GM18873 (cell line): Measurements from ENCODE around the gene CHURC1.
A peak's percentile ranks its signal among the peaks of the same experiment; 100 is the strongest.

ENCODE experiments used
- ATAC-seq: cut with Tn5 transposase; IDR thresholded peaks from one replicate; pipeline ENCODE4 v1.9.1; 2021; ENCODE audit warnings: mild to moderate bottlenecking, moderate library complexity, moderate number of reproducible peaks; ENCODE audit not compliant: unreplicated experiment, low FRiP score

Gene CHURC1

GRCh38 chr14:64914237-64915028, at the start of gene CHURC1:
CHURC1 (plus strand) TSS chr14:64914455; CDS start chr14:64914496, 41 bp downstream.
- ATAC-seq = peak; percentile 95

GRCh38 chr14:64865109-64865508, 49.1 kb upstream of the CHURC1 start:
- no peak for ATAC-seq

DNA sequence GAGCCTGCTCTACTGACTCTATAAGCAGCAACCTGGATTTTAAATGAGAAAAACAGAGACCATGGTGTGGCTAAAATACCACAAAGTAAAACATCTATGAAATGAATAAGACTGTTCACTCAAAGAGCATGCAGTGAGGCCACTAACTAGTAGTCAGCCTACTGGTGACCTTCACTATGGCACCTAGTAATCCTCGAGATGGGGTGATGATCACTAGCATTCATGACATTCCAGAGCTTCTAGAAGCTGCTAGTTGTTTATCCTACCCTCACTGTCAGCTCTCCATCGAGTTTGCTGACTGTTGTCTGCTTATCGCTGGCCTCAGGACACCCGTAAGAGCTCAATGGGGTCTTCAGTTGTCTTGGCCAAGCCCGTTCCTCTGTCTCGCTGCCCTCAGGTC, 48.3 kb upstream of the CHURC1 start:
- ATAC-seq = no peak

- no peak for ATAC-seq
These were observed 47.1 kb upstream of the CHURC1 start for GRCh38 chr14:64867182-64867581.

- ATAC-seq = no peak
These were observed 45.9 kb upstream of the CHURC1 start for GRCh38 chr14:64868379-64868778.

DNA sequence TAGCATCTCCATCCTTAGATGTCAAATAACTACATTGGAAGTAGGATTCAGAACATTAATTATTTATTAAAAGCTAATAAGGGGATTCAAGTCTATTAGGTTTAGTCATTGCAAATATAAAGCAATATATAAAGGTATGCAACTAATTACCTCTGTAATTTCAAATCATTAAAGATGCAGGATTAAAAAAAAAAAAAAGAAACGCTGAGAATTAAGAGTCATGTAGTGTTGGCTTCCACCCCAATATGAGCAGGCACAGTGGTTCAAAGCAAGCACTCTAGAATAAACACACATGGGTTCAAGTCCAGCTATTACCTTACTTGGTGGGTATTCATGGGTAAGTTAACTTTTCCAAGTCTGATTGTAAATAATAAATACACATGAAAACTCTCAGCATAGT, 45.4 kb upstream of the CHURC1 start:
- ATAC-seq = no peak

DNA sequence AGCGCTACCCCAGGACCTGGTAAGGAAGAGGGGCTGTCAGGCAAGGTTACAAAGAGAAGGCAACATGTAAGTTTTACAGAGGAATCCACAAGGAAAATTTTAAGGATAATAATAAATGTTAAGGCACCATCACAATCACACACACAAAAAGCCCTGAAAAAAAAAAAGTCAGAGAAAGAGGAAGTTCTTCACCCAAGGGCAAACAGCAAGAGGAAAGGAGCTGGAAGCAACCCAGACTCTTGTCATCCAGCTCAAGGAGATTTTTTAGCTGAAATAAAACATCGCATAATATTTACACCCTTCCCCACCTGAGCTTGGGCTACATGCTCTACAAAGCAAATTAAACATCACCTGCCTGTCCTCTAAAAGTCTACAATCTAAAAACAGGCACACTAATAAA, 44.1 kb upstream of the CHURC1 start:
- no peak for ATAC-seq

DNA sequence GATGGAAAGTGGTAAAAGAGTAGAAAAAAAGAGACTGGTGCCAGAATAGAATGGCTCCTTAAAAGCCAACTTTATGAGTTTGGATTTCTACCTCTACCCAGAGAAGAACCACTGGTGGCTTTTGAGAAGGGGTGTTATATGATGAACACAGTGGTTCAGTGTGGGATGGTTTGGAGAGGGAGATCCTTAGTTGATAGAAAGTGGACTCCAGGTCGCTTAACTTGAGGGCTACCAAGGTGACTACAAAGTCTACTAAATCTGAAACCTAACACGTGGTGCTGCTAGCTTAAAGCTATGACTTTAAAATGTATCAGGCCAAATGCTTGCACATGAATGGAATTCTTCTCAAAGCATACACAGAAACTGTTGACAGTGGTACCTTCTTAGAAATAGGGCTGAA, 42.9 kb upstream of the CHURC1 start:
- no peak for ATAC-seq

DNA sequence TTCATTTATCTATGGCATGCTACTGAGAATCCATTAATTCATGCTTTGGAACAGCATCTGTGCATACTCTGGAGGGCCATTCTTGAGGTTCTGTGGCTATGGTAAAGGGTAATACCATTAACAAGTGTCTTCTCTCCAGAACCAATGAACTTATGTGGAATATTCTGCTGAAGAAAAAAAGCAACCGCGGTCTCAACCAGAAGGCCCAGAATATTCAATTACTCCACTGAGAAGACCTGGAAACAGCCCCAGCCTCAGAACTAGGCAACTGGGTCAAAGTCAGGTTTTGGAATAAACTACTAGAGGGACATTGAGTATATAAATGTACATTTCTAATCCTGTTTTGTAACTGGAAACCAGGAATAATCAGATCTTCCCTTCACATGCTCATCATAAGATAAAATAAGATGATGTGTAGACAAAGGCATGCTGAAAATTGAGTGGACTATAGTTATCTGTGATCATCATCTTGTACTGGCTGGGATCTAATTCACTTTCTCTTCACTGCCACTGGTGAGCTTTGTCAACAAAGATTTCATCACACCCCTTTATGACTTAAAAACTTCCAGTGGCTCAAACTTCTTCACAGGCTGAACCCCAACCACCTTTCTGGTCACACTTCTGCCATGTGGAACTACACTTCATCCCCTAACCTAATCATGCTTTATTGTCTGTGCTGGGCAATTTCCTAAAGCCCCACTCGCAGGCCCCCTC, 40.6 kb upstream of the CHURC1 start:
- ATAC-seq = no peak

GRCh38 chr14:64875350-64875749, 38.9 kb upstream of the CHURC1 start:
- no peak for ATAC-seq

- no peak for ATAC-seq
These were observed 36.4 kb upstream of the CHURC1 start for GRCh38 chr14:64877846-64878245.

DNA sequence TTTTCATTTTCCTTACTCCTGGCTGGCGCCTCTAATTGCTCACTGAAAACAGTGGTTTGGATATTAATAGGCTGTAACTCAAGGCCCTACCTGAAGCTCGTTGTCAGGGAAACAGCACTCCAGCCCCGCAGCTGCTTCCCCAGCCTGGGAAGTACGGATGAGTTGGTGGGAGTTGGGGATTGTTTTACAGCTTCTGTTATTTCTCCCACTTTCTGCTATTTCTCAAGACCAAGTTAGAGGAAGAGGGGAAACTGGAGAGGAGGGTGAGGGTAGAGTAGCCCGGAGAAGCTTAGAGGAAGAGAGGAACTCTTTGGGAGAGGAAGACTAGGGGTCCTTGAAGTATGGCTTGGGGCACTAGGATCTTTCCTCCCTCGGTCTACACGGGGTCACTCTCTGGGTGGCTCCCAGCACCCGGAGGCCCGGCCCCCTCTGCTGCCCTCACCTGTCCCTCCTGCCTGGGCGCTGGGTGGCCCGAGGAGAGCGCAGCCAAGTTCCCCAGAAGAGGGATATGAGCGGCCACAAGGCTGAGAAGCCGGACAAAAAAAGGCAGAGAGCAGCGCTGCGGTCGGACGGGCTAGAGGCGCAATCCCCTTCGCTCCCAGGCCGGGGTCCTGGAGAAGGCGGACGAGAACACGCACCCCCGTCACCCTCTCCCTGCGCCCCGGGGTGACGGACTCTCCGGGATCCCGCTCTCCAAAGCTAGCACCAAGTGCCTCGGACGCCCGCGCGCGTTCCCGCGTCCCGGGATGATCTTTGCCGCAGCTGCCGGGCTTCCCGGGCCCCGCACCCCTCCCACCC, 35.2 kb upstream of the CHURC1 start:
- ATAC-seq = no peak

GRCh38 chr14:64879635-64880220, 34.5 kb upstream of the CHURC1 start, which contains the start of gene SPTB:
SPTB (minus strand) TSS chr14:64879907; CDS start chr14:64823094, 56,813 bp downstream.
- no peak for ATAC-seq

DNA sequence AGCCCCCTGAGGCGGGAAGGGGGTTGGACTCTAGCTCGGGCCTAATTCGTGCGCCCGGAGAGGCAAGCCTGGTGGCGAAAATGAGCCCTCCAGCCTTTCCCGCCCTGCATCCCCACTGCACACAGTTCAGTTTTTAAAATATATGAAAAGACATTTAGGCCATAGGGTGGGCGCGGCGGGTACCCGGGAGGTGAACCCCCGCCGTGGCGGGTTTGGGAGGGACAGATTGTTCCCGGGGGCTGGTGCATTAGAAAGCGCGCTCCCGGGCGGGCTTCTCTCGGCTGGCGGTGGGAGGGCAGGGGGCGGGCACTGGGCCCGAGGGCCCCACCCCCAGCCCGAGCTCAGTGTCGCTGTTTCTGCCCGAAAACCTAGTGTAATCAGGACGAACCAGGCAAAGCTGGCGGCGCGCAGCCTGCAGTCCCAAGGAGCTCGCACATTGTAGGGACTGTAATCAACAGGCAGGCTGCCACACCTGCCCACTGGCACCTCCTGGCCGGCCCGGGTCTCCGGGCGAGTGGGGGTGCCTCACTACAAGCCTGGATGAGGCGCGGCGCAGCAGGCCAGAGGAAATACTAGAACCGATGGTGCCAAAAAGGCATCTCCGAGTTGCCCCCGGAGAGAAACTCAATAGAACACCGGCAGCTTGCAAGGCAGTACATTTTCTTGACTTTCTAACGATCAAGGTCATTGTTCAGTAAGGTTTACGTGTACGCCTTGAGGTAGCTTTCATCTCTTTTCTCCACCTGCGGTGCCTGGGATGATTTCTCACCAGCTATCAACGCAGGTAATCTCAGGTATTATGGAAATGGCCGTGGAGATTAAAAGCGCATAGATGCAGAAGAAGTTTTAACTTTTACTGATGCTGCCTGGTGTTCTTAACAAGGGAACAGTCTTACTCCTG, 33.8 kb upstream of the CHURC1 start:
- no peak for ATAC-seq

DNA sequence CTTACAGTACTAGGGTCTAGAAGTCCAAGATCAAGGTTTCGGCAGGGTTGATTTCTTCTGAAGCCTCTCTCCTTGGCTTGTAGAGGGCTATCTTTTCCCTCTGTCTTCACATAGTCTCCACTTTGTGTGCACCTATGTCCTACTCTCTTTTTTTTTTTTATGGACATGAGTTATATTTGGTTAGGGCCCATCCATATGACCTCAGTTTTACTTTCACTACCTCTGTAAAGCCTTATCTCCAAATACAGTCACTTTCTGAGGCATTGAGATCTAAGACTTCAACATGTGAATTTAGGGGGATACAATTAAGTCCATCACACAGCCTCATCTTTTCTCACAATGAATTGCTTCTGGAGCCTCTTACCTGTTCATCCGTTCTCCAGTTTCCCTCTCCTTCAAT, 28.7 kb upstream of the CHURC1 start:
- ATAC-seq = no peak

DNA sequence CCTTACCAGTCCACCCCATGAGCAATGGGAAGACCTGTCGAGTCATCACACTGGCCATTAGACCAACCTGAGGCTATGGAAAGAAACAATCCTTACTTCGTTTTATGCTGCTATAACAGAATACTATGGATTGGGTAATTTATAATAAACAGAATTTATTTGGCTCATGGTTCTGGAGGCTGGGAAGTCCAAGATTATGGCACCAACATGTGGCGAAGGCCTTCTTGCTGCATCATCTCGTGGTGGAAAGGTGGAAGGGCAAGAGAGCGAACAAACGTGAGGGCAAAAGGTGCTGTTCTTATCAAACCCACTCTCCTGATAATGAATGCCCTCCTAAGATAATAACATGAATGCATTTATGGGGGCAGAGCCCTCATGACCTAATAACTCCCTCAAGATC, 24.9 kb upstream of the CHURC1 start:
- no peak for ATAC-seq

- ATAC-seq = no peak
These were observed 22.9 kb upstream of the CHURC1 start for GRCh38 chr14:64891173-64891838.

DNA sequence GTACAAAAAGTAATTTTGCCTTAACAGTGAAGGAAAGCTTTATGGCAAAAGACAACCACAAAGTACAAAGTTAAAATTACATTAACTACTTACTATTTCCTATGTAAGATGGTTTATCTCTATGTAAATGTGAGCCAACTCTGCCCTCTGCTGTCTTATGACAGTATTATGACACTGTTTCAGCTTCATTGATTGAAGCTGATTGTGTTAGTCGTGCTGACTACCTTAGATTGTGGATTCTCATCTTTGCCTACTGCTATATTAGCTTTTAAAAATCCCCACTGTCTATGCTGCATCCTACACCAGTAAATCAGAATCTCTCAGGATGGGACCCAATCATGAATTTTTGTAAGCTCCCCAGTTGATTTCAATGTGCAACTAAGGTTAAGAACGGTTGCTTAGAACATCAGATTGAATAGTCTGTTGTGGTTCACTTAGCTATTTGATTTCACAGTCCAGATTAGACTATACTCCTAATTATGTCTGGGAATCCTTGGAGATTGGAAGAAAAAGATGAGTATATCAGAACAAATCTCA, 22.3 kb upstream of the CHURC1 start:
- ATAC-seq = no peak

DNA sequence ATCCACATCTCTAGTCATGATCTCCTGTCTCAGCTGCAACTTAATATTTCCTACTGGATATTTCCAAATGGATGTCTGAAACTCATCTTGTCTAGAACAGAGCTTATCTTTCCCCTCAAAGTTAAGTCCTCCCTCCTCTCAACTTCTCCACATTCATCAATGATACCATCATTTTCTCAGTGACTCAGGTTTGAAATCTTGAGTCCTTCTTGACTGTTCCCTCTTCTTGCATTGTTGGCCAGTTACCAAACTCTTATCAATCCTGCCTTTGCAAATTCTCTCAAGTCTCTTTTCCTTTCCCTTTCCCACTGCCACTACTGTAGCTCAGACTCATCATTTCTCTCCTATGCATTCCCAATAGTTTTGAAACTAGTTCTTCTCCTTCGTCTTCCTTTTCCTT, 14.3 kb upstream of the CHURC1 start:
- ATAC-seq = no peak
